HCEC 1CT (cell line): ENCODE results near the gene LSM3.

Source experiments
- DNase-seq: peaks from one replicate; pipeline ENCODE4 v3.0.0-alpha.2; 2017

Gene LSM3

GRCh38 chr3:14242490-14243311 lies 64.1 kb downstream of the LSM3 start:
- DNase-seq = no peak

GRCh38 chr3:14243782-14244181 lies 65.2 kb downstream of the LSM3 start:
- DNase-seq = no peak

GRCh38 chr3:14244521-14245247 lies 66.1 kb downstream of the LSM3 start:
- DNase-seq = no peak

GRCh38 chr3:14245248-14245639 lies 66.6 kb downstream of the LSM3 start:
- no peak for DNase-seq

- DNase-seq = no peak
These were observed 67.2 kb downstream of the LSM3 start for GRCh38 chr3:14245822-14246221.

- no peak for DNase-seq
These were observed 67.8 kb downstream of the LSM3 start for GRCh38 chr3:14246414-14246813.

GRCh38 chr3:14248477-14248848 lies 69.8 kb downstream of the LSM3 start:
- DNase-seq = no peak

GRCh38 chr3:14248849-14249523 lies 70.4 kb downstream of the LSM3 start:
- DNase-seq = no peak
